GM19397 (cell line): ENCODE measurements around the gene PEAK1.

Source experiments
- ATAC-seq: cut with Tn5 transposase; IDR thresholded peaks from one replicate; pipeline ENCODE4 v1.9.1; 2021; ENCODE audit warnings: mild to moderate bottlenecking, moderate library complexity; ENCODE audit not compliant: unreplicated experiment

PEAK1 gene

DNA sequence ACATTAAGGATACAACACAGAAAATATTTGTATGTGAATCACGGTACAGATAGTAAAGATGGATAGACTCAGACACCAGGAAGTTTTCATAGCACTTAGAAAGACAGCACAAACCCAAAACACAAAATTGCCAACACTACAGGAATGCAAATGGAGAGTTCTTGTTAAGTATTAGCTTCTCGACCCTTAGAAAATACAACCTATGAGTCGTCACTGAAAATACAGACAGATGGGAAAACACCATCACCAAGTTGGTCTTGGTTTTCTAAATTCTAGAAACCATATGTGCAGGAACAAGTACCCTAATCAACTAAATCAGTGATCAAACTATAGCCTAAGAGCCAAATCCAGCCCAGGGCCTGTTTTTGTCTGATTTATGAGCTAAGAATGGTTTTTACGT, 50.7 kb downstream of the PEAK1 start:
- ATAC-seq = no peak

GRCh38 chr15:77367631-77368030, 52.3 kb downstream of the PEAK1 start:
- ATAC-seq = no peak

DNA sequence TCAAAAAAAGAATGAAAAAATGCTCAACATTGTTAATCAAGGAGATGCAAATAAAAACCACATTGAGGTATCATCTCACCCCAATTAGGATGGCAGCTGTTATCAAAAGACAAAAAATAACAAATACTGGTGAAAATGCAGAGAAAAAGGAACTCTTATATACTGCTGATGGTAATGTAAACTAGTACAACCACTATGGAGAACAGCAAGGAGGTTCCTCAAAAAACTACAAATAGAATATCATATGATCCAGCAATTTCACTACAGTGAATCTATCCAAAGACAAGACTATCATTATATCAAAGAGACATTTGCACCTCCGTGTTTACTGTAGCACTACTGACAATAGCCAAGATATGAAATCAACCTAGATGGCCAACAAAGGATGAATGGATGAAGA, 58.4 kb downstream of the PEAK1 start:
- ATAC-seq = no peak

DNA sequence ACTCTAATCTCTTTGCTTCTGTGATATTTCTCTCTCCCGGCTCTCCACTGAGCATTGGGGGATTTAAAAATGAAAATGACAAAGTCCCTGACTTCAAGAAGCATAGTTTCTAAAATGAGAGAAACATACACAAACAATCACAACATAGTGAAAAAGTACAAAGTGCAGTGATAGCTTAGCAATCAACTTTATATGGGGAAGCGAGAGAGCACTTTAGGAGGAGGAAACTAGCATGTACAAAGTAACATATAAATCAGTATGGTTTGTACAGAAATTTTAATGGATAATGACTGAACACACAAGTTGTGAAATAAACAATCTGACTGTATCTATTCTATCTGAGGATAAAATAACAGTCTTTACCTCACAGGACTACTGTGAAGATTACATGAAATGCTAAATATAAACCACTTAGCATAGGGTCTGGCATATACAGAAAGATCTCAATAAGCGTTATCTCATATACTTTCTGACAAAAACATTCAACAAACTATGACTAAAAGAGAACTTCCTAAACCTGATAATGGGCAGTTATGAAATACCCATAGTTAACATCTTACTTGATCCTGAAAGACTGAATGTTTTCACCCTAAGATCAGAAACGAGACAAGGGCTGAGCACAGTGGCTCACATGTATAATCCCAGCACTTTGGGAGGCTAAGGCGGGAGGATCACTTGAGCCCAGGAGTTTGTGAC, 61.2 kb downstream of the PEAK1 start:
- ATAC-seq = no peak

- no peak for ATAC-seq
These were observed 63.6 kb downstream of the PEAK1 start for GRCh38 chr15:77356305-77356704.

GRCh38 chr15:77355321-77355720, 64.6 kb downstream of the PEAK1 start:
- ATAC-seq = no peak

DNA sequence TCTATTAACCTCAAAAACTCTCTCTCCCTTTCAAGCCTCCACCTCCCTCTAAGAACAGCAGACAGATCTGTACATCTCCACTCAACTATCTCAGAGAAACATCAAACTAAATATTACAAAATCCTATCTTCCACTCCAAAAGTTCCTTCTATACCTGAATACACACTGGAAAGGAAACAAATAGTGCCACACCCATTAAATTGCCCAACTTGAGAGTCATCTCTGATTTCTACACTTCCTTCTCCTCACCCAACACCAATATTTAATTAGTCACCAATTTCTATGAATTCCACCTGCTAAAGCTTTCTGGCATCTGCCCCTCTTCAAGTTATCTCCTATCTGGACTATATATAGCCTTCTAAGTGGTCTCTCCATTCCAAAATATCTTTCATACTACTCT, 65.8 kb downstream of the PEAK1 start:
- ATAC-seq = no peak

GRCh38 chr15:77352887-77353286, 67.0 kb downstream of the PEAK1 start:
- ATAC-seq = no peak

- no peak for ATAC-seq
These were observed 69.1 kb downstream of the PEAK1 start for GRCh38 chr15:77350792-77351191.

- no peak for ATAC-seq
These were observed 70.2 kb downstream of the PEAK1 start for GRCh38 chr15:77349666-77350065.

DNA sequence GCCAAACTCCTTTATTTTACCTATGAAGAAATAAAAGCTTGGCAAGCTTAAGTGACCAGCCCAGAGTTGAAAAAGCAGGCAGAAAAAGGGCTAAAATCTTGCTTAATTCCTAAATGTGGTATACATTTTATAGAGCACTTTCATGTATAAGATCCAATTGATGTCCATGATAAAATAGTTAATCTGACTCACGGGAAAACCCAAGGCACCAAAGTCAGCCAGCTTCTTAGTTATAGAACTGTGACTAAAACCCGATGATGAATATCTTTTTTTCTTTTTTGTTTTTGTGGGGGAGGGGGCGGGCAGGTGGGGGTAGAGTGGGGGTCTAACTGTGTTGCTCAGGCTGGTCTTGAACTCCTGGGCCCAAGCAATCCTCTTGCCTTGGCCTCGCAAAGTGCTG, 71.4 kb downstream of the PEAK1 start:
- no peak for ATAC-seq

DNA sequence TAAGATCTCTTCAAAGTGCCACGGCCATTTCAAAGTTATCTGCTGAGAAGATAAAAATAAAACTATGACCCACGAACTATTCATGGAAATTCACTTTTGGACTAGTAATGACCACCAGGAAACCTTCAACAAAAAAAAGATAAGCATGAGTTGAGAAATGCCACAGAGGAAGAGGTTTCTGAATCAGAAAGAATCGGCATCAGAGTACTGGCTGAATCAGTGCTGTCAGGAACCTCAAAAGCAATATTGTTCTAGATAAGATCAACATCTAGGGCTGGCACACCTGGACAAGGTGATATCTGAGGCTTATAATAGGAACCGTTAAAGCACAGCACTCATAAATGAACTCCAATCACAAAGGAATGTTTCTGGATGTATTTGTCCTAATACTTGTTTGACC, 72.7 kb downstream of the PEAK1 start:
- no peak for ATAC-seq

GRCh38 chr15:77346245-77347036, 73.5 kb downstream of the PEAK1 start:
- ATAC-seq = no peak

- no peak for ATAC-seq
These were observed 77.1 kb downstream of the PEAK1 start for GRCh38 chr15:77342807-77343206.

GRCh38 chr15:77340245-77340644, 79.7 kb downstream of the PEAK1 start:
- no peak for ATAC-seq

GRCh38 chr15:77336006-77336405, 83.9 kb downstream of the PEAK1 start:
- ATAC-seq = no peak

DNA sequence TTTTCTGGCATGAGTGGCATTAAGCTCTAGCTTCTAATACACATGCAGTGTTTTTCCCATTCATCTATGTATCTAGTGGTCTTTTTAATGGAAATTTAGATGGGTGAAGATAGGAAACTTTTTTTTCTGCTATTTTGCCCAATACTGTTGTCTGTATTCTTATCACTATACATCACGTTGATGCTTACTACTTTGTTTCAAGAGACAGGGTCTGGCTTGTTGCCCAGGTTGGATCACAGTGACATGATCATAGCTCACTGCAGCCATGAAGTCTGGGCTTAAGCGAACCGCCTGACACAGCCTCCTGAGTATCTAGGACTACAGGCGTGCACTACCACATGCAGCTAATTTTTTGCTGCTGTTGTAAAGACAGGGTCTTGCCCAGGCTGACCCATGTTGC, 84.6 kb downstream of the PEAK1 start:
- no peak for ATAC-seq

DNA sequence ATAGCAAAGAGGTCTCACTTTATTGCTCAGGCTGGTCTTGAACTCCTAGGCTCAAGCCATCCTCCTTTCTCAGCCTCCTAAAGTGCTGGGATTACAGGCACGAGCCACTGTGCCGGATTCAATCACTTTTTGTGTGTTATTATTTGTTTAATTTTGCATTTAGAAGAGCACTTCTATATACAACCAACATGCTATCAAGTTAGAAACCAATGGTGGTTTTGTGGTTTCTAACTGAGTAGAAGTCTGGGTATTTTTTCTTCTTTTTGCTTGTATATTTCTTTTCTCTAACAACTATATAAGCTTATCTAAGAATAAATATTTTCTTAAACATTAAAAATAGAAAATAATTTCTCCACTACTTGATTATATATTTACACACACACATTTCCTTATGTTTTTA, 86.7 kb downstream of the PEAK1 start:
- no peak for ATAC-seq

GRCh38 chr15:77329202-77329601, 90.7 kb downstream of the PEAK1 start:
- ATAC-seq = no peak

DNA sequence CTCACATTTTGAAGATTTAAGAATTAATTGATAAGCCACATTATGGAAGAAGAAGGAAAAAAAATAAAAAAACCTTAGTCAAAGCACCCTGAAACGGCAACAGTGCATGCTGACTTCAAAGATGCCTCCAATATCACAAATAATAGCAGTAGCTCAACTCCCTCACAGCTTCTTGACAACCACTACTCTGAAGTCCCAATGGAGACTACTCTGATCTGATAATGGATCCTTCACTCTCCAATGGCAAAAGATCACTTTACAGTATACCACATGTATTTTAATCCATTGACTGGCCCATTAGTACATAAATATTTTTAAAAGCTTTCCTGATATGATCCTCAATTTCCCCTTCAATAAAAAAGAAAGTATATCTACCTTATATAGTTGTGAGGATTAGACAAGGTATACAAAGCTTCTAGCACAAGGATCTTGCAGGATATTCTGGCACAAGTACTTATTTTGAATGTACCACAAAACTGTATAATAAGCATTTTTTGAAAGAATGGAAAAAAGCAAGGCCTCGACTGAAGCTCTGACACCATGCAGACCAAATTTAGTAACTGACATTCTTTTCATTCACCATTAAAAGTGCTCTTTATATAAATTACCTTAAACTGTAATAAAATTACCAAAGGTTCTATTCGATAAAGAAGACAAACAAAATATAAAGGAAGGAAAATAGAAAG, 91.9 kb downstream of the PEAK1 start:
- no peak for ATAC-seq

DNA sequence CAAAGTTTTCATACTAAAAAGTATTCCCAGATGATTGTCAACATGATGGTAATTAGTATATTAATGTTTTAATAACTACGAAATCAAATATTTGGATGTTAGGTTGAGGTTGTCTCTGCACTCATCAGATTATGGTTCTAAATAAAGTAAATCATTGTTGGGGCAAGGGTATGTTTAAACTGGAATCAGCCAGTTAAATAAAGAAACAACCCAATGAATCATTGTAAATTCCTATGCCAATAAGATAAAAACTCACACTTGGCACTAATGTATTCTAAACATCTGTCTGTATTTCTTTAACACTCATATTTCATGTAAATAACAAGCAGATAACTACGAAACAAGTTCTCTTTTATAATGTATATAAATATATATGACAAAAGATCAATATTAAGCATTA, 92.7 kb downstream of the PEAK1 start:
- ATAC-seq = no peak

GRCh38 chr15:77326366-77326765, 93.5 kb downstream of the PEAK1 start:
- ATAC-seq = no peak
